ENCODE results near the gene PCBP3.

DNA sequence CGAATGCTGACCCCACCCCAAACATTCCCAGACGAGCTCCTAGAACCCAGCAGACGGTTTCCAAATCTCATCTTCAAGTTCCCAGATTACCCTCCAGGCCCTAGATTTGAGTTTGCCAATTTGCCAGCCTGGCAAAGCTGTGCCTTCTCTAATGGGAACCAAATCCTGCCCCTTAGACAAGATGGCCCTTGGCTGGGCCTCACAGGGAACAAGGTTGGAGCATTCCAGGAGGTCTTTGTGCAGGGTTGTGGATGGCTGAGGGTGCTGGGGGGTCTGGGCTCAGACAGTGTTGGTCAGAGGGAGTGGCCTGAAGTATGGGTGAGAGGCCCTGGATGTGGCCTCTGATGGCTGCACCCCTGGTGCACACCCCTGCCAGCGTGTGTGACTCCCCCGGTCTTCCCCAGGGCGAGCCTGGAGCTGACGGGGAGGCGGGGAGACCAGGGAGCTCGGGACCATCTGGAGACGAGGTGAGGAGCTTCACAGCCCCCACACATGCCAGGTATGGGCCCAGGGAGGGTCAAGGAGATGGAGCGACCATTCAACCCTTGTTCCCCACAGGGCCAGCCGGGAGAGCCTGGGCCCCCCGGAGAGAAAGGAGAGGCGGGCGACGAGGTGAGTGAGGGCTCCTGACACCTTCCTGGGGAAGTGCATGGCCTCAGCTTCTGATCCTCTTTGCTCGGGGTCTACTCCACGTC, 348.2 kb downstream of the PCBP3 start:
- TF ChIP-seq, protein P1, sequence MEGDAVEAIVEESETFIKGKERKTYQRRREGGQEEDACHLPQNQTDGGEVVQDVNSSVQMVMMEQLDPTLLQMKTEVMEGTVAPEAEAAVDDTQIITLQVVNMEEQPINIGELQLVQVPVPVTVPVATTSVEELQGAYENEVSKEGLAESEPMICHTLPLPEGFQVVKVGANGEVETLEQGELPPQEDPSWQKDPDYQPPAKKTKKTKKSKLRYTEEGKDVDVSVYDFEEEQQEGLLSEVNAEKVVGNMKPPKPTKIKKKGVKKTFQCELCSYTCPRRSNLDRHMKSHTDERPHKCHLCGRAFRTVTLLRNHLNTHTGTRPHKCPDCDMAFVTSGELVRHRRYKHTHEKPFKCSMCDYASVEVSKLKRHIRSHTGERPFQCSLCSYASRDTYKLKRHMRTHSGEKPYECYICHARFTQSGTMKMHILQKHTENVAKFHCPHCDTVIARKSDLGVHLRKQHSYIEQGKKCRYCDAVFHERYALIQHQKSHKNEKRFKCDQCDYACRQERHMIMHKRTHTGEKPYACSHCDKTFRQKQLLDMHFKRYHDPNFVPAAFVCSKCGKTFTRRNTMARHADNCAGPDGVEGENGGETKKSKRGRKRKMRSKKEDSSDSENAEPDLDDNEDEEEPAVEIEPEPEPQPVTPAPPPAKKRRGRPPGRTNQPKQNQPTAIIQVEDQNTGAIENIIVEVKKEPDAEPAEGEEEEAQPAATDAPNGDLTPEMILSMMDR (IDR thresholded peaks at IDR 0.05): no peak
- no peak for TF ChIP-seq POLR2A (IDR thresholded peaks at IDR 0.05)

All from lower leg skin (tissue), 3 donors.